DND-41 (cell line): Measurements from ENCODE around the gene MAP2.

ENCODE experiments used
- ATAC-seq: fragments of 200-7000 bp; cut with Tn5 transposase; 3 replicates; pipeline ENCODE4 v1.9.1; 2021; ENCODE audit warnings: low read depth; ENCODE audit not compliant: insufficient read depth
- DNase-seq: peaks from one replicate; pipeline ENCODE4 v3.0.0-alpha.2; 2020
- H2AFZ ChIP-seq: 2 replicates; pipeline ENCODE4 v1.6.0; 2012; ENCODE audit warnings: low read depth, low read length
- H3K27ac ChIP-seq: 2 replicates; pipeline ENCODE4 v1.5.1; 2012; ENCODE audit warnings: low read length, inconsistent platforms
- H3K27me3 ChIP-seq: fragments of 200-600 bp; sonication (generic); 2 replicates; pipeline ENCODE4 v1.6.0; 2012; ENCODE audit warnings: low read length, mild to moderate bottlenecking, inconsistent platforms; ENCODE audit not compliant: insufficient read depth, poor library complexity
- H3K36me3 ChIP-seq: 2 replicates; pipeline ENCODE4 v1.5.1; 2012; ENCODE audit warnings: low read length, inconsistent platforms; ENCODE audit not compliant: insufficient read depth
- H3K4me1 ChIP-seq: 2 replicates; pipeline ENCODE4 v1.5.1; 2012; ENCODE audit warnings: mild to moderate bottlenecking, low read length; ENCODE audit not compliant: insufficient read depth
- H3K4me2 ChIP-seq: 2 replicates; pipeline ENCODE4 v1.6.0; 2012; ENCODE audit warnings: mild to moderate bottlenecking, moderate library complexity, low read length, inconsistent platforms; ENCODE audit not compliant: insufficient read depth
- H3K4me3 ChIP-seq, 2 experiments: fragments of 200-600 bp in 1 of 2; shearing (Covaris generic) in 1 of 2; 2 replicates each; pipeline ENCODE4 v1.5.1; 2012 to 2016; ENCODE audit warnings: inconsistent platforms in 2 of 2, low read length in 2 of 2, mild to moderate bottlenecking in 2 of 2, low read depth in 1 of 2, moderate library complexity in 1 of 2
- H3K79me2 ChIP-seq: 2 replicates; pipeline ENCODE4 v1.6.0; 2012; ENCODE audit warnings: low read length, inconsistent platforms; ENCODE audit not compliant: insufficient read depth
- H3K9ac ChIP-seq: 2 replicates; pipeline ENCODE4 v1.6.0; 2012; ENCODE audit warnings: low read depth, mild to moderate bottlenecking, inconsistent platforms, low read length, moderate library complexity
- H3K9me3 ChIP-seq: 2 replicates; pipeline ENCODE4 v1.5.1; 2012; ENCODE audit warnings: low read length, moderate library complexity, mild to moderate bottlenecking, inconsistent platforms; ENCODE audit not compliant: insufficient read depth, severe bottlenecking
- H4K20me1 ChIP-seq: 2 replicates; pipeline ENCODE4 v1.6.0; 2012; ENCODE audit warnings: low read length; ENCODE audit not compliant: insufficient read depth
- EZH2 ChIP-seq: IDR thresholded peaks from 3 replicates; pipeline ENCODE4 v1.6.1; 2012; ENCODE audit warnings: borderline replicate concordance, low read depth, mild to moderate bottlenecking, moderate library complexity, low read length, inconsistent platforms; ENCODE audit not compliant: severe bottlenecking
- TF ChIP-seq, protein P1 (sequence below): IDR thresholded peaks from 2 replicates; pipeline ENCODE4 v1.5.1; 2012; ENCODE audit warnings: borderline replicate concordance, low read length, moderate library complexity, mild to moderate bottlenecking; ENCODE audit not compliant: poor library complexity, severe bottlenecking; ENCODE audit errors: extremely low read depth

MAP2 gene

DNA sequence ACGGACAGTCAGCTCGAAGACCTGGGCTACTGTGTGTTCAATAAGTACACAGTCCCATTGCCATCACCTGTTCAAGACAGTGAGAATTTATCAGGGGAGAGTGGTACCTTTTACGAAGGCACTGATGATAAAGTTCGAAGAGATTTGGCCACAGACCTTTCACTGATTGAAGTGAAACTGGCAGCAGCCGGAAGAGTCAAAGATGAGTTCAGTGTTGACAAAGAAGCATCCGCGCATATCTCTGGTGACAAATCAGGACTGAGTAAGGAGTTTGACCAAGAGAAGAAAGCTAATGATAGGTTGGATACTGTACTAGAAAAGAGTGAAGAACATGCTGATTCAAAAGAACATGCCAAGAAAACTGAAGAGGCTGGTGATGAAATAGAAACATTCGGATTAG, 270.9 kb downstream of the MAP2 start:
- no peaks in the 10 kb centered on the region for H4K20me1 ChIP-seq
- H3K9me3 ChIP-seq = no peaks in the 10 kb centered on the region
- H2AFZ ChIP-seq = no peak overlapping the region
- no peaks in the 10 kb centered on the region for H3K36me3 ChIP-seq
- no peak for TF ChIP-seq EZH2
- TF ChIP-seq, protein P1, sequence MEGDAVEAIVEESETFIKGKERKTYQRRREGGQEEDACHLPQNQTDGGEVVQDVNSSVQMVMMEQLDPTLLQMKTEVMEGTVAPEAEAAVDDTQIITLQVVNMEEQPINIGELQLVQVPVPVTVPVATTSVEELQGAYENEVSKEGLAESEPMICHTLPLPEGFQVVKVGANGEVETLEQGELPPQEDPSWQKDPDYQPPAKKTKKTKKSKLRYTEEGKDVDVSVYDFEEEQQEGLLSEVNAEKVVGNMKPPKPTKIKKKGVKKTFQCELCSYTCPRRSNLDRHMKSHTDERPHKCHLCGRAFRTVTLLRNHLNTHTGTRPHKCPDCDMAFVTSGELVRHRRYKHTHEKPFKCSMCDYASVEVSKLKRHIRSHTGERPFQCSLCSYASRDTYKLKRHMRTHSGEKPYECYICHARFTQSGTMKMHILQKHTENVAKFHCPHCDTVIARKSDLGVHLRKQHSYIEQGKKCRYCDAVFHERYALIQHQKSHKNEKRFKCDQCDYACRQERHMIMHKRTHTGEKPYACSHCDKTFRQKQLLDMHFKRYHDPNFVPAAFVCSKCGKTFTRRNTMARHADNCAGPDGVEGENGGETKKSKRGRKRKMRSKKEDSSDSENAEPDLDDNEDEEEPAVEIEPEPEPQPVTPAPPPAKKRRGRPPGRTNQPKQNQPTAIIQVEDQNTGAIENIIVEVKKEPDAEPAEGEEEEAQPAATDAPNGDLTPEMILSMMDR = no peak
- H3K4me1 ChIP-seq = no peaks in the 10 kb centered on the region
- no peak overlapping the region for H3K4me2 ChIP-seq
- H3K9ac ChIP-seq = no peak overlapping the region
- H3K4me3 ChIP-seq = no peak overlapping the region
- no peak for DNase-seq
- no peaks in the 10 kb centered on the region for H3K27me3 ChIP-seq
- no peaks in the 10 kb centered on the region for H3K79me2 ChIP-seq
- H3K27ac ChIP-seq = no peak overlapping the region
- no peak for ATAC-seq

DNA sequence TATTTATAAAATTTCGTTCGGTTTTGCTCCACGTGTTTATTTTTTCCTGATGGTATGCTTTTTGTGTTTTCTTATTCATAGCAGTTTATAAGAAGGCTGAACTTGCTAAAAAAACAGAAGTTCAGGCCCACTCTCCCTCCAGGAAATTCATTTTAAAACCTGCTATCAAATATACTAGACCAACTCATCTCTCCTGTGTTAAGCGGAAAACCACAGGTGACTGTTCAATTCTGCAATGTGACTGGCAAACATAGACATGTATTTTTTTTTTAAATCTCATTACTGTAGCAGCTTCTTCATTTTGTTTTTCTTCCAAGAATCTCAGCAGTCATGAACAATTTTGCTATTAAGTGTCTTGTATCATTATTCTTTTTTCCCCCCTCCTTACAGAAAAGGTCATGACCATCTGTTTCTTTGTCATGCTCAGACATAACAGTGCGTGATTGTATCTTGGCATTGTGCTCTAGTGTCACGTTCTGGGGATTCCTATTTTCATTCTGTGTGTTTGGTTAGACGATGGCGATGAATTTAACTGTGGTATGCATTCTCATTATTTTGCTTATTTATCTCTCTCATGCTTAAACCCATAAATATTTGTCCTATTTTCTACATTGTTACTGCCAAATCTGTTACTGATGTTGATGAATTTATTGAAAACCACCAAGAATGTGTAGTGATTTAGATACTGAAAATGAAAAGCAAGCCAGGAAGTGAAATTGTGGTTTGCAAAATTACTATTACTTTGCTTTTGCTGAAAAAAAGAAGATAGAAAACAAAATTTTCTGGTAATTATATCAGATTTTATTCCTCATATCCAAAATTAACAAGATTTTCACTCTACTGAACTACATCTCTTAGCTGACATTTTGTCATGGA, 273.2 kb downstream of the MAP2 start:
- ATAC-seq (no peak), DNase-seq (no peak)
- Histone ChIP-seq H3K79me2 (no peaks in the 10 kb centered on the region), H3K27ac (no peak overlapping the region), H3K4me3 (no peak overlapping the region), H4K20me1 (no peaks in the 10 kb centered on the region), H3K9ac (no peak overlapping the region), H3K4me2 (no peak overlapping the region), H3K4me1 (no peaks in the 10 kb centered on the region), H3K27me3 (no peaks in the 10 kb centered on the region), H3K36me3 (no peaks in the 10 kb centered on the region), H3K9me3 (no peaks in the 10 kb centered on the region), H2AFZ (no peak overlapping the region)
- TF ChIP-seq, protein P1 = no peak
- TF ChIP-seq EZH2 = no peak

DNA sequence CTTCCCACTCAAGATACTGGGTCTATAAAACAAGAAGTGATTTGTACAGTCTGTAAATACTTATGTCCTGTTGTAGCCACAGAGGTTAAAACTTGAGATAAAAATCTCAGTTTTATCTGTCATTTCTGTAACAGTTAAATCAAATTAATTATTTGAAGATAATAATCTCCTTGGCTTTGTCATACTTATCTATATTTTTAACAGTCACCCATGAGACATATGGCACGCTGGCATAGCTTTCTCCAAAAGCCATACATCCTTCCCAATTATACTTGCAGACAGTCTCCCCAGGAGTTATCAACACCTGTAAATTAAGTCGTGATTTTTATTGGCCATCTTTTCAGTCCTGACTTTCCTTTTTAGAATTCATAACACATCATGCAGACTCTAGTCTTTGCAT, 278.9 kb downstream of the MAP2 start:
- H2AFZ ChIP-seq = no peak overlapping the region
- no peaks in the 10 kb centered on the region for H3K36me3 ChIP-seq
- DNase-seq (no peak), ATAC-seq (no peak)
- no peak overlapping the region for H3K4me2 ChIP-seq
- no peaks in the 10 kb centered on the region for H4K20me1 ChIP-seq
- H3K79me2 ChIP-seq = no peaks in the 10 kb centered on the region
- no peaks in the 10 kb centered on the region for H3K9me3 ChIP-seq
- no peak overlapping the region for H3K27ac ChIP-seq
- H3K4me1 ChIP-seq = no peaks in the 10 kb centered on the region
- TF ChIP-seq, protein P1 = no peak
- no peak for TF ChIP-seq EZH2
- H3K4me3 ChIP-seq = no peak overlapping the region
- H3K27me3 ChIP-seq = no peaks in the 10 kb centered on the region
- H3K9ac ChIP-seq = no peak overlapping the region
